ENCODE data around the gene TMEM198.
A peak's percentile ranks its signal among the peaks of the same experiment; 100 is the strongest.

The TMEM198 gene

DNA sequence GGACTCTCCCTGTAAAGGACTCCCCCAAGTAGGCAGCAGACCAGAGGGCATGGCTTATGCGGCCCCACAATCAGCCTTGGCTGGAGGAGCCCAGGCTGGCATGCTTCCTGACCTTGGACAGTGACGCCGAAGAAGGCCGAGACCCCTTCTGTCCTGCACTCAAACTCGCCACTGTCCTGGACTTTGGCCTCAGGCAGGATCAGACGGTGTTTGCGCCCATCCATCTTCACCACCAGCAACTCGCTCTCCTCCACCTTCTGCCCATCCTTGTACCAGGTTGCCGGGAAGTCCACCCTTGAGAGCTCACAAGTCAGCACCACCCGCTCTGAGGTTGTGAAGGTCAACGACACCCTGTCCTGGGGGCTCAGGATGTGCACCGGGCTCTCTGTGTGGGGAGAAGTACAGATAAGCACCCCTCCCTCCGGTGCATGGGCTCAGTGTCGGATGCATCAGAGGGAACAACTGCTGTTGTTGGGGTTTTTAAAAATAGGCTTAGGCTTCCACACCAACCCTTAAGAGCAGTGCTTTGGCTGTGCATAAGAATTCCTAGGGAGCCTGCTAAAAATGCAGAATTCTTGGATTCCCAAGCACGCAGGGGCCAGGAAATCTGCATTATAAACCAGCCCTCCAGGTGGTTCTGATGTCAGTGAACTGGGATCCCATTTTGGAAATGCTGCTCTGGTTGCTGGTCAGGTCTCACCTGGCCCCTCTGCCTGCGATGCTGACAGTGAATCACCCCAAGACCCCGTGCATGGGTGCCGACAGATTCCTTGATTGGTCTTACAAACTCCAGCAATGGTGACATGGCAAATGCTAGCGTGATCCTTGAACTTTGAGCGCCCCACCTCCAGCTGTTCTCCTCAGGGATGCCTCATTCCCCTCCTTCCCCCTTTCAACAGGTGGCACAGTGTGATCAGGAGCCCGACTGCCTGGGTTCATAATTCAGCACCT is 21.6 kb downstream of the TMEM198 start:
- H3K4me1 Mint-ChIP-seq, result no peaks in the 10 kb centered on the region
- DNase-seq (ENCODE audit: low spot score in 2 of 2) (no peak), ATAC-seq (ENCODE audit: low read depth) (no peak)
- no peaks in the 10 kb centered on the region for H3K36me3 Mint-ChIP-seq
- H3K27ac Mint-ChIP-seq, result no peak overlapping the region
- no peaks in the 10 kb centered on the region for H3K9me3 Mint-ChIP-seq
- no peak overlapping the region for H3K4me3 Mint-ChIP-seq
- peaks cover 34% of the 10 kb centered on the region for H3K27me3 Mint-ChIP-seq

DNA sequence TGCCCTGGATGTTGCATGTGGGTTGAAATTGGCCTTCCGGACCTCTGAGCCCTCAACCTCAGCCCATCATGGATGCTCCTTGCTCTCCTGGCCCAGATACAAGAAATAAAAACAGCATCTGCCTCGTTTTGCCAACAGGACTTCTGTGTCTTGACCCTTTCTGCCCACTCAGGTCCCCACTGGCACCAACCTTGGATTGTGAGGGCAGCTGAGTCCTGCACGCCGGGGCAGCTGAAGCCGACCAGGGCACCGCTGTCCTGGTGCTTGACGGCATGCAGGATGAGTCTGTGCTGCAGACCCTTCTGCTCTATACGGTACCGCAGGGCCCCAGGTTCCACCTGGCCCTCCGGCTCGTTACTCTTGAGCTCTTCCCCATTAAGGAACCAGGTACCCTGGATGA is 22.8 kb downstream of the TMEM198 start:
- Mint-ChIP-seq H3K27ac (no peak overlapping the region), H3K4me1 (peaks cover under 1% of the 10 kb centered on the region), H3K9me3 (no peaks in the 10 kb centered on the region), H3K4me3 (no peak overlapping the region), H3K27me3 (peaks cover 27% of the 10 kb centered on the region), H3K36me3 (no peaks in the 10 kb centered on the region)
- ATAC-seq (ENCODE audit: low read depth) (no peak), DNase-seq (ENCODE audit: low spot score in 2 of 2) (no peak)

DNA sequence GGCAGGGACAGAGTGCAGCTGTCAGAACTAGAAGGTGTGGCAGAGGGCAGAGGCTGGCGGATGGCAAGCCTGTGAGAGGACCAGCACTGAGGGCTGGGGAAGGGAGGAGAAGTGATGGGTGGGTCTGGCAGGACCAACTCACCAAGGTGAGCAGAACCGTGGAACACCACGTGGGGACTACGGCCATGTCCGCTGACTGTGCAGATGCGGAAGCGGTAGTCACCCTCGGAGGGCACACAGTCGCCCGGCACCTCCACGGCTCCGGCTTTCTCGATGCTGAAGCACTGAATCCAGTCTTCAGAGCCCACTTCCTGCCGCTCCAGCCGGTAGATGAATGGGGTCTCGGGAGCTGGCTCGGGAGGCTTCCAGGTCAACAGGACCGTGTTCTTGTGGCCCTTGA is 23.3 kb downstream of the TMEM198 start:
- Mint-ChIP-seq H3K4me3 (no peak overlapping the region), H3K27me3 (peaks cover 31% of the 10 kb centered on the region), H3K4me1 (peaks cover 4% of the 10 kb centered on the region), H3K36me3 (no peaks in the 10 kb centered on the region), H3K27ac (no peak overlapping the region), H3K9me3 (no peaks in the 10 kb centered on the region)
- ATAC-seq (ENCODE audit: low read depth) (no peak), DNase-seq (ENCODE audit: low spot score in 2 of 2) (no peak)

DNA sequence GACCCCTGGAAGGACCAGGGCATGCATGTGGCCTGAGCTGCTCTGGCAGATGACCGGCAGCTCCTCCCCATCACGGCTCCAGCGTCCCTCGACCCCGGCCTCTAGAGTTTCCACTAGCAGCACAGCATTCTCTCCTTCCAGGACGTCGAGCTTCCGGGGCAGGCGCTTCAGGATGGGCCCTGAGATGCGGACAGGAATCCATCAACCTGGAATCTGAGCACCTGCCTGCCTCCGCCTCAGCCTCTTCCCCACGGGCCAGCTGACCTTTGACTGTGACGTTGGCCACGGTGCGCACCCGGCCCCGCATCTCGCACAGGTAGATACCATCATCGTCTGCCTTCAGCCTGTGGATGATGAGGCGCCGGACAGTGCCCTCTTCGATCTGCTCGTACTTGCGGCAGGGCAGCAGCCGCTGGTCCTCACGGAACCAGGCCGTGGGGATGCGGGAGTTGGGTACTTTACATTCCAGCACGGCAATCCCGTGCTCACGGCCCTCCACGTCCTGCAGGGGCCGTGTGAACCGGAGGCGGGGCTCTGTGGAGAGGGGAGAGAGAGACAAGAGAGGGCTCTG is 24.0 kb downstream of the TMEM198 start:
- ATAC-seq (ENCODE audit: low read depth), result no peak
- peaks cover 4% of the 10 kb centered on the region for H3K4me1 Mint-ChIP-seq

DNA sequence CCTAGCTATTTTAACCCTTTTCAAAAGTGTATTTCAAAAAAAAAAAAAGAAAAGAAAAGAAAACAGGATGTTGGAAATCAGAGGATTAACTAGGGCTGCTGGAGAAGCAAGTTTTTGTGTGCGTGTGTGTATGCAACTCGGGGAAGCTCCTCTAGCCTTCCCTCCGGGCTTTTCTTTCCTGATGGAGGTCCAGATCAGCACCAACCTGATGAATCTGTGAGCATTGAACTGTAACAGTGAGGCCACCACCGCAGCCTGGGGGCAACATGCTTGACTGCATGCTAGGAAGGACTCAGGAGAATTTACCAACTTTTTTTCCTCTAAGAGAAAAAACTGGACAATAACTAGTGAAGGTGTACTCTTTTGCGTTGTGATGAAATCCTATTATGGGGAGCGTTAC is 25.2 kb downstream of the TMEM198 start:
- H3K36me3 Mint-ChIP-seq, result no peaks in the 10 kb centered on the region
- H3K27ac Mint-ChIP-seq, result no peak overlapping the region
- DNase-seq (ENCODE audit: low spot score in 2 of 2), result no peak
- no peak overlapping the region for H3K4me3 Mint-ChIP-seq
- H3K9me3 Mint-ChIP-seq, result no peaks in the 10 kb centered on the region
- no peak for ATAC-seq (ENCODE audit: low read depth)
- peaks cover 28% of the 10 kb centered on the region for H3K27me3 Mint-ChIP-seq
- peaks cover 4% of the 10 kb centered on the region for H3K4me1 Mint-ChIP-seq

More for the DNA sequence above, 24.0 kb downstream of the TMEM198 start:
- Mint-ChIP-seq H3K36me3 (no peaks in the 10 kb centered on the region), H3K9me3 (no peaks in the 10 kb centered on the region), H3K27ac (no peak overlapping the region), H3K27me3 (peaks cover 28% of the 10 kb centered on the region), H3K4me3 (no peak overlapping the region)
- DNase-seq (ENCODE audit: low spot score in 2 of 2), result no peak

DNA sequence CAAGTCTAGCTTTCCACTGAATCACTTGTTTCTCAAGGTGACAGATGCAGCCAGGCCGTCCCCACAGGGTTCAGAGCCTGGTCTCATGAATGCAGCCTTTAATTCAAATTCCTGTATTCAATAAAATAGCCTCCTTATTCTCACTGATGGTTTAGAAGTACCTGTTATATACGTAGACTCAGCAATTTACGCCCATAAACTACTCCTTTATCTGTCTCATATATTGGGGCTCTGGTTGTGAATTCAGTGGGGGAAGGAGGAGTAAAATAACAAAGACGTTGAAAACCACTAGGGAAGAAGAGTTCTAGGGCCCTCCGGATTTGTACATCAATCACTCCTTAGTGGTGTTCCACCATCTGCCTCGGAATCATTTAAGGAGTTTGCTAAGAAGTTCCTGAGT is 25.8 kb downstream of the TMEM198 start:
- H3K27ac Mint-ChIP-seq, result no peak overlapping the region
- peaks cover 24% of the 10 kb centered on the region for H3K27me3 Mint-ChIP-seq
- peak overlapping the region; percentile 25 for H3K4me3 Mint-ChIP-seq
- no peaks in the 10 kb centered on the region for H3K9me3 Mint-ChIP-seq
- no peak for DNase-seq (ENCODE audit: low spot score in 2 of 2)
- H3K4me1 Mint-ChIP-seq, result peaks cover 4% of the 10 kb centered on the region
- no peak for ATAC-seq (ENCODE audit: low read depth)
- no peaks in the 10 kb centered on the region for H3K36me3 Mint-ChIP-seq

- H3K27me3 Mint-ChIP-seq, result peaks cover 26% of the 10 kb centered on the region
- no peaks in the 10 kb centered on the region for H3K36me3 Mint-ChIP-seq
- no peak overlapping the region for H3K27ac Mint-ChIP-seq
- H3K9me3 Mint-ChIP-seq, result no peaks in the 10 kb centered on the region
- peaks cover 4% of the 10 kb centered on the region for H3K4me1 Mint-ChIP-seq
- H3K4me3 Mint-ChIP-seq, result peak overlapping the region; percentile 34
- ATAC-seq (ENCODE audit: low read depth) (peak; percentile 12), DNase-seq (ENCODE audit: low spot score in 2 of 2) (no peak)
Observed at GRCh38 chr2:219570194-219570923, 26.5 kb downstream of the TMEM198 start.

GRCh38 chr2:219570924-219571310 is 27.1 kb downstream of the TMEM198 start:
- Mint-ChIP-seq H3K36me3 (no peaks in the 10 kb centered on the region), H3K9me3 (no peaks in the 10 kb centered on the region), H3K27ac (no peak overlapping the region), H3K4me1 (peaks cover 4% of the 10 kb centered on the region), H3K27me3 (peaks cover 27% of the 10 kb centered on the region), H3K4me3 (no peak overlapping the region)
- ATAC-seq (ENCODE audit: low read depth) (peak; percentile 21), DNase-seq (ENCODE audit: low spot score in 2 of 2) (no peak)

DNA sequence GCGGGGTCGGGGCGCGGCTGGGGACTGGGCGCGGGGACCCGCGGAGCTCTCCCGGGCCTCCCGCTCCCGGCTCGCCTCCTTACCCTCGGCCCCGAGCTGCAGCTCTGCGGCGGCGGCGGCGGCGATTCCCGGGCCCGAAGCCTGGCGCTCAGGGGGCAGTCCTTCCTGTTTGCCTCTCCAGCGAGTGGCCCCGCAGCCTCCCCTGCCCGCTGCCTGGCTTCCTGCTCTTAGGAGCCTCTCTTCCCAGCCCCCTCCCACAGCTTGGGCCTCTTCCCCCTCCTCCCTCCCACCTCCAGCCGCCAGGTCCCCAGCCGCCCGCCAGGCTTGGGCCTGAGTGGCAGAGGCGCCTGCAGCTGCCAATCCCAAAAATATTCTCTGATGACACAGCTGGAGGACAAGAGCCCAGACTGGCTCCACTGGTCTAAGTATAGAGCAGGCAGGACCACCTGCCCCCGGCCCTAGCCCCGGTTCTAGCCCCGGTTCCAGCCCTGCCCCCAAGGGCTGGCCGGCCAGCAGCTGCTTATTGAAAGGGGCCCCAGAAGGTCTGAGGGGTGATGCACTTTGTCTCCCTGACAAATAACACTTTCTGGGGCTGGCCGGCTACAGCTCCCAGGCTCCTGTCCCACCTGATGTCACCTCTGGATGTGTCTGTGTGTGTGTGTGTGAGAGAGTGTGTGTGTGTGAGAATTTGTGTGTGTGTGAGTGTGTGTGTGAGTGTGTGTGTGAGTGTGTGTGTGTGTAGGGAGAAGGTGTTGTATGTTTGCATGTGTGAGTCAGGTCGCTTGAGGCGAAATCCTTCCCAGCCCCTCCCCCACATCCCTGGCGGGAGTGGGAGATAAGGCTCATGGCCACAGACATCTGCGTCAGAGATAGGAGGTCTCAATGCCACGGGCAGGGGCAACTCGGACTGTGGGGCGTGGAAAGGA is 27.7 kb downstream of the TMEM198 start, which contains the start of gene OBSL1:
OBSL1 (minus strand) TSS at position 229 of the 926 bp plus-strand sequence. CDS start 307 bp downstream, outside the sequence.
- Mint-ChIP-seq H3K27me3 (peaks cover 27% of the 10 kb centered on the region), H3K9me3 (no peaks in the 10 kb centered on the region), H3K4me1 (peaks cover 4% of the 10 kb centered on the region), H3K4me3 (peak within 1 kb of the TSS; percentile 44), H3K36me3 (no peaks in the 10 kb centered on the region), H3K27ac (no peak within 1 kb of the TSS)
- DNase-seq (ENCODE audit: low spot score in 2 of 2) (no peak), ATAC-seq (ENCODE audit: low read depth) (peak; percentile 15)

DNA sequence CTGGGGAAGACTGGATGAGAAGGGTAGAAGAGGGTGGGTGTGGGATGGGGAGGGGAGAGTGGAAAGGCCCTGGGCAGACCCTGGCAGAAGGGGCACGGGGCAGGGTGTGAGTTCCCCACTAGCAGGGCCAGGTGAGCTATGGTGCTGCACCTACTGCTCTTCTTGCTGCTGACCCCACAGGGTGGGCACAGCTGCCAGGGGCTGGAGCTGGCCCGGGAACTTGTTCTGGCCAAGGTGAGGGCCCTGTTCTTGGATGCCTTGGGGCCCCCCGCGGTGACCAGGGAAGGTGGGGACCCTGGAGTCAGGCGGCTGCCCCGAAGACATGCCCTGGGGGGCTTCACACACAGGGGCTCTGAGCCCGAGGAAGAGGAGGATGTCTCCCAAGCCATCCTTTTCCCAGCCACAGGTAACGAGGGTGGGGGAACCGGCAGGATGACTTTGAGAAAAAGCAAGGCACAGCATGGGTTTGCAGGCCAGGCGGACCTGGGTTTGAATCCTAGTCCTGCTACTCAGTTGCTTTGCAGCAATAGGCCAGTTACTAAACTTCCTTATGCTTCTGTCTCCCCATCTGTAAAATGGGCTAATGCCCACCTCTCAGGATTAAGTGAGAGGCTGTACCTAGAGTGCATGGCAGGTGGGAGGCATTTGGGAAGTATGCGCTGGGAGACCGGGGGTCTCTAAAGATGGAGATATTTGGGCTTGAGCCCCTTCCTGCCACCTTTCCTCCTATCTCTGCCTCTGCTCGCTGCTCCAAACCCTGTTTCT is 28.6 kb downstream of the TMEM198 start, which contains the start of gene INHA:
INHA (plus strand) TSS at position 74 of the 765 bp plus-strand sequence; CDS start at position 139, 65 bp downstream.
- peaks cover 4% of the 10 kb centered on the region for H3K4me1 Mint-ChIP-seq
- ATAC-seq (ENCODE audit: low read depth) (no peak), DNase-seq (ENCODE audit: low spot score in 2 of 2) (no peak)
- peak within 1 kb of the TSS; percentile 44 for H3K4me3 Mint-ChIP-seq
- H3K9me3 Mint-ChIP-seq, result no peaks in the 10 kb centered on the region
- H3K36me3 Mint-ChIP-seq, result no peaks in the 10 kb centered on the region
- no peak within 1 kb of the TSS for H3K27ac Mint-ChIP-seq
- peaks cover 27% of the 10 kb centered on the region for H3K27me3 Mint-ChIP-seq

- Mint-ChIP-seq H3K27ac (no peak overlapping the region), H3K36me3 (no peaks in the 10 kb centered on the region), H3K4me1 (peaks cover 4% of the 10 kb centered on the region), H3K4me3 (no peak overlapping the region), H3K9me3 (no peaks in the 10 kb centered on the region), H3K27me3 (peaks cover 24% of the 10 kb centered on the region)
- no peak for ATAC-seq (ENCODE audit: low read depth)
- no peak for DNase-seq (ENCODE audit: low spot score in 2 of 2)
Observed at GRCh38 chr2:219573166-219573565, 29.3 kb downstream of the TMEM198 start.

- Mint-ChIP-seq H3K4me3 (no peak overlapping the region), H3K27ac (no peak overlapping the region), H3K4me1 (peaks cover 4% of the 10 kb centered on the region), H3K36me3 (no peaks in the 10 kb centered on the region), H3K9me3 (no peaks in the 10 kb centered on the region), H3K27me3 (peaks cover 27% of the 10 kb centered on the region)
- ATAC-seq (ENCODE audit: low read depth) (no peak), DNase-seq (ENCODE audit: low spot score in 2 of 2) (no peak)
Observed at GRCh38 chr2:219574484-219575311, 30.9 kb downstream of the TMEM198 start.

All from memory B cell (primary cell).